Measurements from ENCODE around the gene SWT1.
A peak's percentile ranks its signal among the peaks of the same experiment; 100 is the strongest.
"Not testable (repeated sequence)": the region's sequence is repeated elsewhere in the genome, so short reads cannot be mapped to it uniquely, and the experiment has no call there.

SWT1 gene

DNA sequence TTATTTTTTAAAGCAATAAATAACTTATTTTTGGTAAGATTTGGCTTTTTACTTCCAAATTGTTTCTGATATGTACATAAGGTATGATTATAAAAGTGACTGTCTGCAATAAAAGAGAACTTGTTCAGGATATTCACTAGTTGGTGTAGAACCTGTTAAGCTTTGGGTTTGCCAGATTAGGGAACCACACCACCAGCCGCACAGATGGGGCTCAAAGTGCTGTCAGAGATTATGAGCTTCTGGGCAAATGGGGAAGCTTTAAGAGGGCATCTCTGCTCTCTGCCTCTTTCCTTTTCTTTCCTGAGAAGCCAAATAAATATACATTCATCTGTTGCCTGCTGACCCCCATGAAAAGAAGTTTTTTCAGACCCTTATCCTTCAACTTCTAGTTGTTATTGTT is 134.7 kb downstream of the SWT1 start:
- DNase-seq (ENCODE audit: low spot score) = no peak

DNA sequence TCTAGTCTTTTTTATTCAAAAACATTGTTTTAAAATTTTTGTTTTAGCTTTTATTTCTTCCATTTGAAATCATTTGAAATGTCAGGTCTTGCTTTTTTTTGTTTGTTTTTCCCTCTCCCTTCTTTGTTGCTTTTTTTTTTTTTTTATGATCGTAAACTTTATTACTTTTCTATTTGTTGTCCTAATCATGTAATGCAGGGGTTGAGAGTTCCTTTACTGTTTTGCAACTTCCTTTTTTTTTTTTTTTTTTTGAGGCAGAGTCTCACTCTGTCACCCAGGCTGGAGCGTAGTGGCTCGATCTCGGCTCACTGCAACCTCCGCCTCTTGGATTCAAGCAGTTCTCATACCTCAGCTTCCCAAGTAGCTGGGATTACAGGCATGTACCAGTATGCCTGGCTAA is 135.3 kb downstream of the SWT1 start:
- DNase-seq (ENCODE audit: low spot score) = no peak

DNA sequence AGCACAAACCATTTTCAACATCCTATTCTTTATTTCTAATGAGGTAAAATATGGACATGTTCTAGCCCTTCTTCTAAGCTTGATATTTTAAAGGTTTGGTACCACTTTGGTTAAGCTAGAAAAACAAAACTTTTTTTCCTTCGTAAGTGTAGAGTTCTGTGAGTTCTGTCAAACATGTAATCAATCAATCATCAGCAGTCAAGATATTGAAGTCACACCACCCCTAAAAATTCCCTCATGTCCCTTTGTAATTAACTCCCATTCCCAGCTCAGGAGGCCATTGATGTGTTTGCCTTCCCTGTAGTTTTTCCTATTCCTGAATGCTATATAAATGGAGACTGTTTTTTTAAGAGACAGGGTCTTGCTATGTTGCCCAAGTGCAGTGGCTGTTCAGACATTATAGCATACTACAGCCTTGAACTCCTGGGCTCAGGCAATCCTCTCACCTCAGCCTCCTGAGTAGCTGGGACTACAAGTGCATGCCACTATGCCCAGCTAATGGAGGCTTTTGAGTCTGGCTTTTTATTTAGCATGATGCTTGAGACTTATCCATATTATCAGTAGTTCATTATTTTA is 137.1 kb downstream of the SWT1 start:
- DNase-seq (ENCODE audit: low spot score) = no peak

DNA sequence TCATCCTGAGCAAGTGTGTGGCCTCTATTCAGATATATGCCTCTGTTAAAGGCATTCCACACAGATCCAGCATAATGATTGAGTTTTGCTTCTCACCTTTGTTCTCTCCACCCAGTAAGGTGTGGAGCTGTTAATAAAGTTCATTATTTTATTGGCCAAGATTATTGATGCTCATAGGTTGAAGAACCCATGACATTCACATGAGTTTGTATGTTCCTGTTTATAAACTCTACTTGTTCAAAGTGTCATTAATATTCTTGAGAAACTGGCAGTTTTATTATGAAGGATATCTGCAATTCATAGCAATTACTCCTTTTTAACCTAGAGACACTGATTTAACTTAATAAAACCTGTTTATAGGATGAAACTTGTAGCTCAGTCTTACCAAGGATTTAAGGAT is 138.1 kb downstream of the SWT1 start:
- DNase-seq (ENCODE audit: low spot score) = no peak

DNA sequence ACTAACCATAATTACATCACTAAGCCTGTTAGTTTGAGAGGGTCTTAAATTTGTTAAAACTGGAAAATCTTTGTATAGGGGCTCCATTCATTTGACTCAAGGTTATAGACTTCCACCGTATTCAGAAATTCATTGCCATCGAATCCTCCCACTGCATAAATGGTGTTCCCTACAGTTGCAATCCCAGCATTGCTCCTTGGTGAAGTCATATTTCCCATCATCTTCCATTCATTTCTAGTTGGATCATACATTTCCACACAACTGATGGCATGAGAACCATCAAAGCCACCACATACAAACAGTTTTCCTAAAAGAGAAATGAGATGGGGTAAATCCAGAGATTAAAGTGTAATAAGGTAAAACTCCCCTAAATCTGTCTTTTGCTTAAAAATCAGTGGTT is 141.0 kb downstream of the SWT1 start:
- no peak for DNase-seq (ENCODE audit: low spot score)

DNA sequence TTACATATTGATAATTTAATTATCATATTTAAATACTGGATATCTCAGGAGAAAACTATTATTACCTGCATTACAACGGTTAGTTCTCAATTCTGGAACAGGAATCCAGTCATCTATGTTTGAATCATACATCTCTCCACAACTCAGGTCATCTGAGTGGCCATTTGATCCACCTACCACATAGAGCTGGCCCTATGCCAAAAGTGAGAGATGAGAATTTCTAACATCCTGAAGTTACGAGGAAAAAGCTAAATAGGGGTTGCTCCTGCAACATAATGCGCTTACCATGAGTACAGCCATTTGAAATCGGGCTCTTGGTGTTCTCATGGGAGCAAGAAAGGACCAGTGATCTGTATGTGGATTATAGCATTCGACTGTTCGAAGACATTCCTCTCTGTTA is 143.2 kb downstream of the SWT1 start:
- no peak for DNase-seq (ENCODE audit: low spot score)

DNA sequence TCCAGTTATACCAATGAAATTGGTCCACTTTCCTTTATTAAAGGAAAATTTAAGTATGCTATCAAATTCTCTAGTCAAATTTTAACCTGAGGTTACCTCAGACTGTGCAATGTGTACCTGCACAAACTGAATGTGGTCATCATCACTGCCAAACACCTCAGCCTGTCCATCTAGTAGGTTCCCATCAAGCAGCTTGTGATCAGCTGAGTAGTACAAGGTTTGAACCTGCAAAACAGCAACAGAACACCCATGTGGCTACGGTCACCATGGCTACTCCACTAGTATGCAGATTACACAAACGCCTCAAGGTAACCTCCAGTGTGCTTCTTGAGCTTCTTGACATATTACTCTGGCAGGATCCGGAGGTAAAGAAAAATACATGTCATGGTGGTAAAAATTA is 148.5 kb downstream of the SWT1 start:
- no peak for DNase-seq (ENCODE audit: low spot score)

DNA sequence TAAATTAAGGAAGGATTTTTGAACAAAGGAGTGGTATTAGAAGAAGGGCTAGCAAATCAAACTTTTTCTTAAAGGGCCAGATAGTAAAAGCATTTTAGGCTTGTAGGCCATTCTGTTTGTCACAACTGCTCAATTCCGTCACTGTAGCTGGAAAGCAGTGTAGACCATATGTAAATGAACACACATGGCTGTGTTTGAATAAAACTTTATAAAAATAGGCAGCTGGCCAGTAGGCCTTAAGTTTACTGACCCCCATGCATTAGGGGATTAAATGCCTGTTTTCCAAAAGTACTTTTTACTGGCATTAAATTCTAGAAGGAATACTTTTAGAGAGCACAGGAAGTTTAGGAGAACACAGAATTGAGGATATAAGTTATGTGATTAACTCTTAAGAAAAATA is 151.2 kb downstream of the SWT1 start:
- DNase-seq (ENCODE audit: low spot score) = no peak

DNA sequence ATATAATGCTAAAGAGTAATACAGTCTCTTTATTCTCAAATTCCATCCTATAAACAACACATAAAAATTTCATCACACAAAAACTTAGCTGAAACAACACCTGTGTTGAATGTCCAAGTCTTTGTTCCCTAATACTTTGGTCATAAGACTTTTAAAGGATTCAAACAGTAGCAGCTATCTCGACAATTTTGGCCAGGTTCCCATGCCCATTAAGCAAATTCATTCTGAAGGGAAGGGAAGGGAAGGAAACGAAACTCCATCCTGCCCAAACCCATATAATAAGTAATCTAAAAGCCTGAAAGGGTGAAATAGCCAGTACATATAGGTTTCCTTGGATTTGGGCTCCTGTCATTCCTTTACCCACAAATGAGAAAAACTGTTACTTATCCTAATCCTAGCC is 152.6 kb downstream of the SWT1 start:
- no peak for DNase-seq (ENCODE audit: low spot score)

DNA sequence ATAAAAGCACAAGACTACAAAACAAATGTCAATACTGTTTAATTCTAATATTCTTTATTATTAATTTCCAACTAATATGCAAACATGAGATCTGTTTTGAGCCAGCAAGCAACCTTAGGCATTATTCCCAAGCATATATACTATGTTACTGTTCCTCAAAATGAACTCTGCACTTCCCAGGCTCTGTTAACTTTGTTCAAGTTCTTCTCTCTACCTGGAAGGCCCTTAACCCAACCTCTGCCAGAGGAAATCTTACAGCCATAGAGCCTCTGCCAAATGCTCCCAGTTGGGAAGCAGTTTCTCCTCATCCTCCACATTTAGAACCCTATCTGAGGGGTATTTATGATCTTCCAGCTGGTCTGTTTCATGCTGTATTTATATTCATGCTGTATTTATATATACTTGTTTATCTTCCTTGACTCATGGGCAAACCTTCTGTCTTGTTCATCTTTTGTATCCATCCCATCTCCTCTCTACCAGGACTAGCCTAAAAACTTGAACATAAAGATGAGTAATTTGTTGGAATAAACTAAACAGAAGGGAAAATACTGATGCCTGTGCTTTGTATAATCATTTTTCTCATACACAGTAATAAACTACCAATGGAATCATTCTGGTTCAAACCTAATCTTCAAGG is 154.7 kb downstream of the SWT1 start:
- no peak for DNase-seq (ENCODE audit: low spot score)

DNA sequence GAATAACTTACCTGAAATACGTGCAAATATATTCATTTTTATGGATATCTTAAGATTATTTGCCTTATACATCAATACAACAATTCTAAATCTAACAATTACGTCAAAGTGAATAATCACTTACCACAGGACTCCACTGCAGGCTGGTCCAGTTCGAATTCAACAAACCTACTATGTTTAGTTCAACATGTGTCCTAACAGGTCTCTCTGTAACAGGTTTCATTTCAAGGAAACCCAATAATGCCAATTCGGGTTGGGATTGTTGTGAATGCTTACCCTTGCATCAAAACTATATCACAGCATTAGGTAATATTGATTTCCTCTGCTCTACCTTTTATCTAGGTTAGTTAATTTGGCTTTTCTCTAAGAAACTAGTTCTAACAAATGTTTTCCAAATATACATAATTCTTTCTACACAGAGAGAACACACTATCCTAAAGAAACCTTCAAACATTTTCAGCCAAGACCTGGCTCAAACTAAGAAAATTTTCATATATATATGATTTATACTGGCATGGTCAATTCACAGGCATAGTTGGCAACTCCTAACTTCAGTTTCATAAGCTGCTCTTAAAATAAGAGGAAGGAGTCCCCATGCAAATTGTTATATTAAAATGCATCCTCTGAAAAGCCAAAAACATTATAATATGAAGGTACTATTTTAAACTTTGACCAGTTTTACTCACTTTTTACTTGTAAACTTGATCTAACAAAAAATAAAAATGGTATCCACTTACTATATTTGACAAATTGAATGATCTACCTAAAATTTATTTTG is 155.6 kb downstream of the SWT1 start:
- DNase-seq (ENCODE audit: low spot score) = no peak

DNA sequence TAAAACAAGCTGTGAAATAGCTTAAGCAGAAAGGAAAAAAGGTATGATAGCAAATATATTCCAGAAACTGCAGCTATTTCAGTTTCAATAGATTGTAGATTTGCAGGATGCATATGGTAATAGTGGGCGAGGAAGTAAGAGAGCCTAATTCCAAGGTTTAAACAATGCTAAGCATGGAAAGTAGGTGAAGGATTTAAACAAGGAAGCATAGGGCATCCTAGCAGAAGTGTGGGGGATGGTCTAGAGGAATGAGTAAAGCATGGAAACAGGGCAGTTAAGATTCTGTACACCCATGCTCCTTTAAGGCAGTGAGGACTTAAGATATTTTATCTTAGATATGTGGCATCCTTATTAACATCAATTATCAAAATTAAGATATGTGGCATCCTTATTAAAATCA is 157.4 kb downstream of the SWT1 start:
- DNase-seq (ENCODE audit: low spot score) = no peak

DNA sequence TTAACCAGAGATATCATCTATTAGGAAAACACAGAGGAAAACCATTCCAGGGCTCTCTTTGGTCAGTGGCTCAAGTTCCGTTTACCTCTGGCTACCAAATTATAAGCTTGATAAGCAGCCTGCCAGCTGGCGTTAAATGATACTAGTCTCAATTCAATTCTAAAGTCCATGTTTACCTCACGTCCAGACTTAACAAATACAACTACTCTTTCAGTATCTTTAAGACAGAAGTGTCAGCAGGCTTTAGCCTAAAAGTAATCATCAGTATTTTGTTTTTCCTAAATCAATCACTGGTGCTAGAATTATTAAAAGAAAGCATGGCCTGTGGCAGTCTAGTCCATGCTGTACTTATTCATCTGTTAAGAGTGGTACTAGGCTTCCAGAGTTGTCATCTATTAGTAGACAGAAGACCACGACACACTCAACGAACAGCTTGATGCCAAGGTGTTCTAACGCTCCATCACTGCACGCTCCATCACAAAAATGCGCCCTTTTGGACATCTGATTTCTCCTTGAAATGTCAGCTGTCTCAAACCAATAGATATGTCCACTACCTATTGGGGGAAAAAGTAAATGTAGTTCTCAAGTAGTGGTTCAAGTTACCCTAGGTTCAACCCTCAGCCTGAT is 158.6 kb downstream of the SWT1 start:
- peak; percentile 4 for DNase-seq (ENCODE audit: low spot score)

DNA sequence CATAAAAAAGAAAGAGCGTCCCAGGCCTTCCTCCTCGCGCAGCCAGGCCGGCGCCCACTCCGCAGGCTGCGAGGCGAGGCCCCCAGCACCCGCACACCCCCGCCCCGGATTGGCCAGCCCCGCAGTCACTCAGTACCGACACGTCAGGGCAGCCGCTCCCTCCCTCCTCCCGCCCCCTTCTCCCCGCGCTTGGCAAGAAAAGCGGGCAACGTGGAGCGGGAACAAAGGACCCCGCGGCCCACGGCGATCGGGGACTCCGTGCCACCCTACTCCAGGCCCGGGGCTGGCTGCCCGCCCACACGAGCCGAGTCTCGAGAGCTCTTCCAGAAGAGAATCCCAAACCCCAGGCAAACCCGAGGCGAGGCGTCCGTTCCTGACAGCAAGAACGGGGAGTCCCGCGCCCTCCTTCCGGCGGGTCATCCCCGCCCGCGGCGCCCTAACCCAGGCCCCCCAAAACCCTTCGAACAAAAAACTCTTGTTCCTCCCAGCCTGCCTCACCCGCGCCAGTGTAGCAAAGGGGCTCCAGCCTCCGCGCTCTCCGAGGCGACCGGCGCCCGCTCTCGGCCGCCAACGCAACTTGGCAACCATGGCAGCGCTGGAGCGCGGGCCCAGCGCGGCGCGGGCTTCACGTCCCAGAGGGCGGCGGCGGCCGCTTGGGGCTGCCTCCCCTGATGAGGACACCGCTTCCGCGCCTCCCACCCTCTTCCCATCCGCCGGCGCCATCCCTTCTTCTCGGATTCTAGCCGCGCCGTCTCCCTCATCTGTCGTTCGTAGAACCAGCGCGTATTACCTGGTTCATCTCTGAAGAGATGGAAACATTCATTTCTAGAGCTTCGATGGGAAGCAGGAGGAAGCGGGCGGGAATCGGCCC is 159.4 kb downstream of the SWT1 start:
- peak; percentile 80 for DNase-seq (ENCODE audit: low spot score)

DNA sequence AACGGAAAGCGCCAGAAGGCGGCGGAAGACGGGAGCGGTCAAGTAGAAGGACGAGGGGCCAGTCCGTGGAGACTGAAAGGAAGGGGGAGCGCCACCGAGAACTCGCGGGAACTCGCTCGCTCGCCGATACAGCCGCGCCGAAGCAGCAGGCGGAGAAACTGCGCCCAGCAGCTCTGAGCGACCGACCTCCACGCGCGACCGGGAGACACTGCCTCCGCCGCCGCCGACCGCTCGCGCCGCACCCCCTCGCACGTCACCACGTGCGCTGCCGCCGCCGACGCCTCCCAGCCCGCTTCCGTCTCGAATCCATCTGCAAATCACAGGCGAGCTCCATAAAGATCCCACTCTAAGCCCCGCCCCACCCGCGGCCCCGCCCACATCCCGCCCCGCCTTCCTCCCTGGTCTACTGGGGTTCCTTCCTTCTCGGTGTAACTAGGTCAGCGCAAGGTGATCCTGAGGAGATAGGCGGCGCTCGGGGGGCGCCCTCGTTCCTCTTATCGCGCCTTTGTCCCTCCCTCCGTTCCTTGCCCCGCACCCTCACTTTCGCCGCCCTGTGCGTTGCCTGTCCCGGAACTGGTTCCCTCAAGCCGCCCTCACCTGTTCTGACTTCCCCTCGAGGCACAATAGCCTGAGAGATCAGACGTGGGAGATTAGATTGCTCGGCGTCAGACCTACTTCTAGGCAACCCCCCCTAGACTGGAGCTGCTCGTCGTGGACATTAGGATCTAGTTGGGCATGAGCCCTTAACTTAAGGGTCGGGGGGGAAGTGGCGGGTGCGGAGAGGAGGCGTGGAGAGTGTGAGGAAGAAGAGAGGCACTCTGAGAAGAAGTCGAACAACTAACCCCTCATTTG is 160.3 kb downstream of the SWT1 start, which contains the start of gene IVNS1ABP:
IVNS1ABP (minus strand) TSS at position 210 of the 852 bp plus-strand sequence. CDS start 7,750 bp downstream, outside the sequence.
- peak; percentile 91 for DNase-seq (ENCODE audit: low spot score)

DNA sequence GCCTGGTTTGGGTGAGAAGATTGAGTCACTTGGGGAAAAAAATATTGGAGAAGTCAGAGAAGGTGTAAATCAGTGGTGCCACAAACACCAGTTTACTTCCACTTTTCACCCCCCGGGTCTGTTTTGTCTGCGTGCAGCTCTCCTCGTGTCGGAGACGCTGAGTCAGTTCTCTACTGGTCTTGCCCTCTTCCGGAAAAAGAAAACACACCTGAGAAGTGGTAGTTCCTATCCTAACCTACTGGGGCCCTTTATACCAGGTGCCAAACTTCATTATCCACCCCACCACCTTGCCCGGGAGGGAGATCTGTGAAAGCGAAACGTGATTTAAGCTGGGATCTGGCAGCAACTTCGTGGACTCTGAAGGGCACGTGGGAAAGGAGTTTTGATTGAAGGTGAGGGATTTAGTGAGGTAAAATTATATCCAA is 160.9 kb downstream of the SWT1 start:
- DNase-seq (ENCODE audit: low spot score) = no peak

DNA sequence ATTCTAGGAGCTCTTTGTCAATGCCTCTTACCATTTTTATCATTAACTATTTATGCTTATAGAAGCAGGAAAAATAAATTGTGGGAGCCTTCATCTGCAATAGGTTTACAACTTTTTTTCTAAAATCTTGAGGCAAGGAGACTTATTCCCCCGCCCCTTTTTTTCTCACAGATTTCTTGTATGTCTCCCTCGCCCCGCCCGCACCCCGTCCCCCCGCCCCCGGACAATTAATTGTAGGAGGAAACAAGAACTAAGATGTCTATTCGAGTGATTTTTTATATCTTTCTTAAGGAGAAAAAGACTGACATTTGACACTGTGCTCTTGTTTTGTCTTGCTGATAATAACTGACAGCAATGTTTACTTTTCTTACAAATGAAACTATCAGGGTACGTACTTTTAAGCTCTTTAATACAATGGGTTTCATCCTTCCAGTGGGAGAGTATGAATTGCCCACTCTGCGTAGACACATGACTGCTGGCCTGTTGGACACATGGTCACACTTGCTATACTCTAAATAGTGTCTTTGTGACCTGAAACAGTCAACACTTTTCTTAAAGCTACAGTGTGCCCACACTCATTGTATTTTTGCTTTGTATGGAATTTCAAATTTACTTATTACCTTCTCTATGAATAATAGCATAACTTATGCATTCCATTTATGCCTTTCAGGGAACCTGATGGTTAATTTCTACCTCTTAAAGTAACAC is 161.6 kb downstream of the SWT1 start:
- DNase-seq (ENCODE audit: low spot score) = no peak

DNA sequence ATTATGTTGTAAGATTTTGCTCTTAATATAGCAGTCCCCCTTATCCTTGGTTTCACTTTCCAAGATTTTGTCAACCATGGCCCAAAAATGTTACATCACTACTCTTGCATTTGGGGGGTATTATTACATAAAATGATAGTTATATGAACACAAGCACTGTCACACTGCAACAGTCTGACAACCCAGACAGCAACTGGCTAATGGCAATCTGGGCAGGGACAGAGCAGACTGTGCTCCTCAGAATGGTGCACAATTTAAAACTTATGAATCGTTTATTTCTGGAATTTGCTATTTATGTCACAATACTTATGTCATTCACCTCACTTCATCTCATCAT is 162.1 kb downstream of the SWT1 start:
- DNase-seq (ENCODE audit: low spot score) = no peak

DNA sequence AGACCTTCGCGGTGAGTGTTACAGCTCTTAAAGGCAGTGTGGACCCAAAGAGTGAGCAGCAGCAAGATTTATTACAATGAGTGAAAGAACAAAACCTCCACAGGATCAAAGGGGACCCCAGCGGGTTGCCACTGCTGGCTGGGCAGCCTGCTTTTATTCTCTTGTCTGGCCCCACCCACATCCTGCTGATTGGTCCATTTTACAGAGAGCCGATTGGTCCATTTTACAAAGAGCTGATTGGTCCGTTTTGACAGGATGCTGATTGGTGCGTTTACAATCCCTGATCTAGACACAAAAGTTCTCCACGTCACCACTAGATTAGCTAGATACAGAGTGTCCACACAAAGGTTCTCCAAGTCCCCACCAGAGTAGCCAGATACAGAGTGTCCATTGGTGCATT is 164.1 kb downstream of the SWT1 start:
- DNase-seq (ENCODE audit: low spot score) = not testable (repeated sequence)

DNA sequence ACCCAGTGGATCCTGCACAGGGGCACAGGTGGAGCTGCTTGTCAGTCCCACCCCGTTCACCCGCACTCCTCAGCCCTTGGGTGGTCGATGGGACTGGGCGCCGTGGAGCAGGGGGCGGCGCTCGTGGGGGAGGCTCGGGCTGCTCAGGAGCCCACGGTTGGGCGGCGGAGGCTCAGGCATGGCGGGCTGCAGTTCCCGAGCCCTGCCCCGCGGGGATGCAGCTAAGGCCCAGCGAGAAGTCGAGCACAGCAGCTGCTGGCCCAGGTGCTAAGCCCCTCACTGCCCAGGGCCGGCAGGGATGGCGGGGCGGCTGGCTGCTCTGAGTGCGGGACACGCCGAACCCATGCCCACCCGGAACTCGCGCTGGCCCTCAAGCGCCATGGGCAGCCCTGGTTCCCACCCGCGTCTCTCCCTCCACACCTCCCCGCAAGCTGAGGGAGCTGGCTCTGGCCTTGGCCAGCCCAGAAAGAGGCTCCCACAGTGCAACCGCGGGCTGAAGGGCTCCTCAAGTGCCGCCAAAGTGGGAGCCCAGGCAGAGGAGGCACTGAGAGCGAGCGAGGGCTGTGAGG is 164.8 kb downstream of the SWT1 start:
- DNase-seq (ENCODE audit: low spot score) = not testable (repeated sequence)
